HepG2 (cell line): ENCODE data around the gene SLC1A3. TPM values are rescaled to one million over a fixed set of nuclear protein-coding genes. Genes with fewer than 3 reads are reported as not detected.

Source experiments
- ATAC-seq: fragments of 200-7000 bp; cut with Tn5 transposase; 3 replicates; pipeline ENCODE4 v1.9.1; 2020; ENCODE audit warnings: mild to moderate bottlenecking, moderate library complexity
- BruUV-seq: library from RNA; stranded (reverse); fragments of 400-500 nt; replicated peaks from 2 replicates; lab custom pipeline; 2021; lab: Mats Ljungman, UMichigan
- CTCF ChIA-PET: fragments of 300-600 bp; formaldehyde crosslinking; extraction: SDS; loops from one replicate; lab custom pipeline; 2021; ENCODE audit warnings: low total read pairs, inconsistent platforms, low intra/inter-chr PET ratio; lab: Yijun Ruan, JAX
- POLR2A ChIA-PET: fragments of 350-600 bp; sonication (Branson Sonifier 250); formaldehyde crosslinking; loops from one replicate; lab custom pipeline; 2020; ENCODE audit warnings: antibody characterized with exemption, inconsistent platforms; lab: Yijun Ruan, JAX
- DNase-seq: peaks from one replicate; pipeline ENCODE4 v3.0.0-alpha.2; 2015; ENCODE audit warnings: low spot score
- FAIRE-seq: peaks from 3 replicates; lab custom pipeline; 2011; peaks lifted over from hg19 to GRCh38; lab: Jason Lieb, UNC
- H2AFZ ChIP-seq: one replicate; pipeline ENCODE4 v1.6.1; 2011; ENCODE audit warnings: low read length, inconsistent platforms
- H3K27ac ChIP-seq: fragments of 300-600 bp; 3 replicates; pipeline ENCODE4 v1.8.0; 2011; ENCODE audit warnings: mixed run types, mild to moderate bottlenecking, mixed read lengths, low read length, inconsistent platforms; ENCODE audit not compliant: insufficient read depth; ENCODE audit errors: extremely low read length
- H3K27me3 ChIP-seq, 2 experiments: fragments of 200-600 bp in 1 of 2; 2 replicates in 1 of 2; 3 replicates in 1 of 2; pipeline versions ENCODE4 v1.6.0 to v1.8.0; 2011; ENCODE audit warnings: low read length in 2 of 2, mild to moderate bottlenecking in 2 of 2, moderate library complexity in 2 of 2, inconsistent platforms in 1 of 2; ENCODE audit not compliant: insufficient read depth in 2 of 2, control insufficient read depth in 1 of 2
- H3K36me3 ChIP-seq, 2 experiments: fragments of 200-600 bp in 1 of 2; replicated peaks in 1 of 2; 2 replicates in 1 of 2; 3 replicates in 1 of 2; pipeline versions ENCODE4 v1.5.1 to v1.8.0; 2011; ENCODE audit warnings: low read length in 2 of 2, inconsistent platforms in 1 of 2; ENCODE audit not compliant: insufficient read depth in 2 of 2, control insufficient read depth in 1 of 2
- H3K4me1 ChIP-seq: 2 replicates; pipeline ENCODE4 v1.5.1; 2012; ENCODE audit warnings: low read length, inconsistent platforms; ENCODE audit not compliant: insufficient read depth
- H3K4me2 ChIP-seq: 2 replicates; pipeline ENCODE4 v1.6.0; 2011; ENCODE audit warnings: low read depth, low read length, inconsistent platforms
- H3K4me3 ChIP-seq, 3 experiments: fragments of 200-600 bp in 1 of 3; sonication (generic), shearing (Covaris generic) in 1 of 3; replicated peaks in 1 of 3; 2 replicates each; pipeline ENCODE4 v1.5.1; 2011 to 2016; ENCODE audit warnings: low read length in 3 of 3, inconsistent platforms in 2 of 3, low read depth in 2 of 3, mild to moderate bottlenecking in 2 of 3, control low read depth in 1 of 3, mixed read lengths in 1 of 3; ENCODE audit not compliant: insufficient read depth in 1 of 3
- H3K79me2 ChIP-seq: one replicate; pipeline ENCODE4 v1.6.1; 2011; ENCODE audit warnings: low read length, inconsistent platforms; ENCODE audit not compliant: insufficient read depth
- H3K9ac ChIP-seq: 2 replicates; pipeline ENCODE4 v1.6.0; 2011; ENCODE audit warnings: mild to moderate bottlenecking, low read depth, low read length, inconsistent platforms; ENCODE audit not compliant: insufficient read depth
- H3K9me3 ChIP-seq: 2 replicates; pipeline ENCODE4 v1.5.1; 2012; ENCODE audit warnings: mild to moderate bottlenecking, low read length
- H4K20me1 ChIP-seq: 2 replicates; pipeline ENCODE4 v1.6.0; 2011; ENCODE audit warnings: inconsistent platforms, mild to moderate bottlenecking, low read length, moderate library complexity; ENCODE audit not compliant: insufficient read depth
- ARNT2 ChIP-seq: sonication (generic); formaldehyde crosslinking; IDR thresholded peaks from 2 replicates; pipeline ENCODE4 v1.8.0; 2022; ENCODE audit warnings: mild to moderate bottlenecking, low read depth, missing genetic modification reagents, moderate library complexity
- CBX5 ChIP-seq: sonication (generic); formaldehyde crosslinking; IDR thresholded peaks from 2 replicates; pipeline ENCODE4 v1.4.0; 2020; ENCODE audit warnings: missing genetic modification reagents, borderline replicate concordance
- CEBPG ChIP-seq: IDR thresholded peaks from 2 replicates; pipeline ENCODE4 v1.6.1; 2016
- HDAC6 ChIP-seq: fragments of 200-600 bp; sonication (generic); IDR thresholded peaks from 2 replicates; pipeline ENCODE4 v1.7.0; 2017; ENCODE audit warnings: mild to moderate bottlenecking, antibody characterized with exemption, low read length, low read depth
- KDM1A ChIP-seq: IDR thresholded peaks from 2 replicates; pipeline ENCODE4 v1.6.1; 2016; ENCODE audit warnings: missing compliant biosample characterization
- KDM4B ChIP-seq: sonication (generic); formaldehyde crosslinking; IDR thresholded peaks from 2 replicates; pipeline ENCODE4 v1.4.0; 2020; ENCODE audit warnings: missing genetic modification reagents
- PAF1 ChIP-seq: IDR thresholded peaks from 2 replicates; pipeline ENCODE4 v1.6.1; 2016; ENCODE audit warnings: missing genetic modification reagents, missing compliant biosample characterization
- TARDBP ChIP-seq: sonication (generic); formaldehyde crosslinking; IDR thresholded peaks from 2 replicates; pipeline ENCODE4 v1.8.0; 2022; ENCODE audit warnings: mild to moderate bottlenecking, missing genetic modification reagents
- ZNF460 ChIP-seq: sonication (generic); formaldehyde crosslinking; IDR thresholded peaks from 2 replicates; pipeline ENCODE4 v1.5.1; 2020; ENCODE audit warnings: missing genetic modification reagents, mild to moderate bottlenecking, borderline replicate concordance
- ZNF567 ChIP-seq: sonication (generic); formaldehyde crosslinking; IDR thresholded peaks from 2 replicates; pipeline ENCODE4 v1.8.1; 2023; ENCODE audit warnings: mild to moderate bottlenecking, missing genetic modification reagents, borderline replicate concordance
- WGBS: methylation state at CpG from one replicate; pipeline ENCODE4 v1.1.6; 2017; ENCODE audit warnings: low lambda C conversion rate; 5-methylcytosine and 5-hydroxymethylcytosine counted together
- in situ Hi-C: cut with HindIII; loops from 2 replicates; pipeline ENCODE4 v1.10.0; 2017; ENCODE audit warnings: low pct_unique_long_range_greater_than_20kb; ENCODE audit not compliant: extremely low pct_ligation_motif_present
- intact Hi-C: fragments of 100-400 bp; cut with micrococcal nuclease; formaldehyde crosslinking; loops from one replicate; pipeline ENCODE4 v1.10.0; 2022; ENCODE audit not compliant: unreplicated experiment
- polyA plus RNA-seq, 8 experiments: library from polyadenylated mRNA; depleted of rRNA in 3 of 8; stranded (reverse) in 7 of 8; unstranded in 1 of 8; fragments of >200 nt; fragmentation: Illumina TruSeq in 4 of 8; extraction: Trizol in 4 of 8; gene quantifications; 2 replicates each; pipeline versions ENCODE4 v1.2.1 to v1.2.3, GENCODE V29; 2011 to 2016; ENCODE audit warnings: low read depth in 4 of 8, missing spikeins in 1 of 8, mixed read lengths in 1 of 8; ENCODE audit not compliant: insufficient read depth in 1 of 8
- total RNA-seq, 5 experiments: library from RNA; depleted of rRNA; stranded (reverse); fragments of >200 nt; fragmentation: Illumina TruSeq; extraction: Trizol; gene quantifications; 2 replicates each; pipeline ENCODE4 v1.2.3, GENCODE V29; 2016; ENCODE audit warnings: low read depth in 1 of 5
- TF ChIP-seq, protein P1 (sequence below): sonication (generic); formaldehyde crosslinking; IDR thresholded peaks from 2 replicates; pipeline ENCODE4 v1.4.0; 2020; ENCODE audit warnings: low read depth, mild to moderate bottlenecking, missing genetic modification reagents
- TF ChIP-seq, protein P2 (sequence below): IDR thresholded peaks from 2 replicates; pipeline ENCODE4 v1.6.1; 2016; ENCODE audit warnings: low read depth, missing genetic modification reagents, missing compliant biosample characterization
- TF ChIP-seq, protein P3 (sequence below): IDR thresholded peaks from 2 replicates; pipeline ENCODE4 v1.6.1; 2016; ENCODE audit warnings: low read depth
- TF ChIP-seq, protein P4 (sequence below): sonication (generic); formaldehyde crosslinking; IDR thresholded peaks from 2 replicates; pipeline ENCODE4 v1.5.0; 2020; ENCODE audit warnings: missing genetic modification reagents

The SLC1A3 gene
- total and polyA plus RNA-seq, 2 of the 13 experiments (the other 11 are each of a cell fraction or from before 2014, with no cell fraction given), result 0.09 TPM; not detected in 1

DNA sequence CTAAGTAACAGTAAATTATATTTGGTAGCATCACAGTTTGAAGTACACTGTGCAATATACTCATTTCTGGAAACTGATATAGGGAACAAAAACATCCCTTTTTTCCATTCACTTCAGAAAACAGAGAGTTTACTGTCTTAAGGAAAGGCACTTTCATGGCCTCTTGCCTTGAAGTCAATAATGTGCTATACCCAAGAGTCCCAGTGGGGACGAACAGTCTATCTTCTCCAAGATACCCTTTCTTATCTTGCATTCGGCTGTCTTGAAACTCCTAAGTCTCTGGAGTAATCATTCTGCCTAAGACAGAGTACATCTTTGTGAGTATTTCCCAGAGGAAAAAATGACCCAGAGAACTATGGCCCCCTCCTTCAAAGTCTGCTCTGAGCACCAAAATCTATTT lies 107.1 kb downstream of the SLC1A3 start (continued):
- no peak for TF ChIP-seq KDM1A (CRISPR knock-in tag)

- BruUV-seq, result no TSS peak
- Histone ChIP-seq H3K27me3 (no peaks in the 10 kb centered on the region), H4K20me1 (no peaks in the 10 kb centered on the region), H3K4me2 (no peak overlapping the region), H3K36me3 (no peaks in the 10 kb centered on the region), H3K27ac (no peak overlapping the region), H3K9me3 (no peaks in the 10 kb centered on the region), H2AFZ (no peak overlapping the region), H3K4me3 (no peak overlapping the region), H3K9ac (no peak overlapping the region), H3K4me1 (no peaks in the 10 kb centered on the region), H3K79me2 (no peaks in the 10 kb centered on the region)
- no peak for DNase-seq
- no peak for FAIRE-seq
- in situ Hi-C loops (no loop called here), intact Hi-C loops (loop anchor here (5.0 kb wide), 1 partner anchor 395 kb away; no protein-coding TSS in a partner anchor)
- CTCF ChIA-PET, result no interaction called here
- 34% methylated on average over 4 of the region's 4 CpGs for WGBS
- POLR2A ChIA-PET, result no interaction called here
- no peak for ATAC-seq
- no peak for TF ChIP-seq ARNT2
- TF ChIP-seq TARDBP (CRISPR knock-in tag), result no peak
- no peak for TF ChIP-seq ZNF567
- TF ChIP-seq, protein P1, sequence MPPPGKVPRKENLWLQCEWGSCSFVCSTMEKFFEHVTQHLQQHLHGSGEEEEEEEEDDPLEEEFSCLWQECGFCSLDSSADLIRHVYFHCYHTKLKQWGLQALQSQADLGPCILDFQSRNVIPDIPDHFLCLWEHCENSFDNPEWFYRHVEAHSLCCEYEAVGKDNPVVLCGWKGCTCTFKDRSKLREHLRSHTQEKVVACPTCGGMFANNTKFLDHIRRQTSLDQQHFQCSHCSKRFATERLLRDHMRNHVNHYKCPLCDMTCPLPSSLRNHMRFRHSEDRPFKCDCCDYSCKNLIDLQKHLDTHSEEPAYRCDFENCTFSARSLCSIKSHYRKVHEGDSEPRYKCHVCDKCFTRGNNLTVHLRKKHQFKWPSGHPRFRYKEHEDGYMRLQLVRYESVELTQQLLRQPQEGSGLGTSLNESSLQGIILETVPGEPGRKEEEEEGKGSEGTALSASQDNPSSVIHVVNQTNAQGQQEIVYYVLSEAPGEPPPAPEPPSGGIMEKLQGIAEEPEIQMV (CRISPR knock-in tag), result no peak
- TF ChIP-seq, protein P2, sequence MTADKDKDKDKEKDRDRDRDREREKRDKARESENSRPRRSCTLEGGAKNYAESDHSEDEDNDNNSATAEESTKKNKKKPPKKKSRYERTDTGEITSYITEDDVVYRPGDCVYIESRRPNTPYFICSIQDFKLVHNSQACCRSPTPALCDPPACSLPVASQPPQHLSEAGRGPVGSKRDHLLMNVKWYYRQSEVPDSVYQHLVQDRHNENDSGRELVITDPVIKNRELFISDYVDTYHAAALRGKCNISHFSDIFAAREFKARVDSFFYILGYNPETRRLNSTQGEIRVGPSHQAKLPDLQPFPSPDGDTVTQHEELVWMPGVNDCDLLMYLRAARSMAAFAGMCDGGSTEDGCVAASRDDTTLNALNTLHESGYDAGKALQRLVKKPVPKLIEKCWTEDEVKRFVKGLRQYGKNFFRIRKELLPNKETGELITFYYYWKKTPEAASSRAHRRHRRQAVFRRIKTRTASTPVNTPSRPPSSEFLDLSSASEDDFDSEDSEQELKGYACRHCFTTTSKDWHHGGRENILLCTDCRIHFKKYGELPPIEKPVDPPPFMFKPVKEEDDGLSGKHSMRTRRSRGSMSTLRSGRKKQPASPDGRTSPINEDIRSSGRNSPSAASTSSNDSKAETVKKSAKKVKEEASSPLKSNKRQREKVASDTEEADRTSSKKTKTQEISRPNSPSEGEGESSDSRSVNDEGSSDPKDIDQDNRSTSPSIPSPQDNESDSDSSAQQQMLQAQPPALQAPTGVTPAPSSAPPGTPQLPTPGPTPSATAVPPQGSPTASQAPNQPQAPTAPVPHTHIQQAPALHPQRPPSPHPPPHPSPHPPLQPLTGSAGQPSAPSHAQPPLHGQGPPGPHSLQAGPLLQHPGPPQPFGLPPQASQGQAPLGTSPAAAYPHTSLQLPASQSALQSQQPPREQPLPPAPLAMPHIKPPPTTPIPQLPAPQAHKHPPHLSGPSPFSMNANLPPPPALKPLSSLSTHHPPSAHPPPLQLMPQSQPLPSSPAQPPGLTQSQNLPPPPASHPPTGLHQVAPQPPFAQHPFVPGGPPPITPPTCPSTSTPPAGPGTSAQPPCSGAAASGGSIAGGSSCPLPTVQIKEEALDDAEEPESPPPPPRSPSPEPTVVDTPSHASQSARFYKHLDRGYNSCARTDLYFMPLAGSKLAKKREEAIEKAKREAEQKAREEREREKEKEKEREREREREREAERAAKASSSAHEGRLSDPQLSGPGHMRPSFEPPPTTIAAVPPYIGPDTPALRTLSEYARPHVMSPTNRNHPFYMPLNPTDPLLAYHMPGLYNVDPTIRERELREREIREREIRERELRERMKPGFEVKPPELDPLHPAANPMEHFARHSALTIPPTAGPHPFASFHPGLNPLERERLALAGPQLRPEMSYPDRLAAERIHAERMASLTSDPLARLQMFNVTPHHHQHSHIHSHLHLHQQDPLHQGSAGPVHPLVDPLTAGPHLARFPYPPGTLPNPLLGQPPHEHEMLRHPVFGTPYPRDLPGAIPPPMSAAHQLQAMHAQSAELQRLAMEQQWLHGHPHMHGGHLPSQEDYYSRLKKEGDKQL (CRISPR knock-in tag), result no peak
- TF ChIP-seq, protein P3, sequence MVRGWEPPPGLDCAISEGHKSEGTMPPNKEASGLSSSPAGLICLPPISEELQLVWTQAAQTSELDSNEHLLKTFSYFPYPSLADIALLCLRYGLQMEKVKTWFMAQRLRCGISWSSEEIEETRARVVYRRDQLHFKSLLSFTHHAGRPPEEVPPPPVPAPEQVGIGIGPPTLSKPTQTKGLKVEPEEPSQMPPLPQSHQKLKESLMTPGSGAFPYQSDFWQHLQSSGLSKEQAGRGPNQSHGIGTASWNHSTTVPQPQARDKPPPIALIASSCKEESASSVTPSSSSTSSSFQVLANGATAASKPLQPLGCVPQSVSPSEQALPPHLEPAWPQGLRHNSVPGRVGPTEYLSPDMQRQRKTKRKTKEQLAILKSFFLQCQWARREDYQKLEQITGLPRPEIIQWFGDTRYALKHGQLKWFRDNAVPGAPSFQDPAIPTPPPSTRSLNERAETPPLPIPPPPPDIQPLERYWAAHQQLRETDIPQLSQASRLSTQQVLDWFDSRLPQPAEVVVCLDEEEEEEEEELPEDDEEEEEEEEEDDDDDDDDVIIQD (CRISPR knock-in tag), result no peak
- TF ChIP-seq KDM4B, result no peak
- TF ChIP-seq PAF1, result no peak
- TF ChIP-seq, protein P4, sequence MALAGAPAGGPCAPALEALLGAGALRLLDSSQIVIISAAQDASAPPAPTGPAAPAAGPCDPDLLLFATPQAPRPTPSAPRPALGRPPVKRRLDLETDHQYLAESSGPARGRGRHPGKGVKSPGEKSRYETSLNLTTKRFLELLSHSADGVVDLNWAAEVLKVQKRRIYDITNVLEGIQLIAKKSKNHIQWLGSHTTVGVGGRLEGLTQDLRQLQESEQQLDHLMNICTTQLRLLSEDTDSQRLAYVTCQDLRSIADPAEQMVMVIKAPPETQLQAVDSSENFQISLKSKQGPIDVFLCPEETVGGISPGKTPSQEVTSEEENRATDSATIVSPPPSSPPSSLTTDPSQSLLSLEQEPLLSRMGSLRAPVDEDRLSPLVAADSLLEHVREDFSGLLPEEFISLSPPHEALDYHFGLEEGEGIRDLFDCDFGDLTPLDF (CRISPR knock-in tag), result no peak
- TF ChIP-seq CEBPG (CRISPR knock-in tag), result no peak
- no peak for TF ChIP-seq HDAC6
- no peak for TF ChIP-seq ZNF460 (CRISPR knock-in tag)
- no peak for TF ChIP-seq CBX5 (CRISPR knock-in tag)
Measured at GRCh38 chr5:36717131-36717695, 110.8 kb downstream of the SLC1A3 start.
